Nephron progenitor cell (in vitro differentiated cells): ENCODE data around the gene KMT5B.

Source experiments
- DNase-seq: peaks from one replicate; pipeline ENCODE4 v3.0.0; 2021
- H3K27ac Mint-ChIP-seq: 2 replicates; pipeline ENCODE4 v1.8.0; 2021; ENCODE audit warnings: mild to moderate bottlenecking, moderate library complexity, mixed read lengths
- H3K27me3 Mint-ChIP-seq: 2 replicates; pipeline ENCODE4 v1.8.0; 2021; ENCODE audit warnings: mild to moderate bottlenecking, low read depth, mixed read lengths; ENCODE audit not compliant: poor library complexity
- H3K36me3 Mint-ChIP-seq: 2 replicates; pipeline ENCODE4 v1.8.0; 2021; ENCODE audit warnings: low read depth, mixed read lengths
- H3K4me1 Mint-ChIP-seq: 2 replicates; pipeline ENCODE4 v1.8.0; 2021; ENCODE audit warnings: mixed read lengths
- H3K4me3 Mint-ChIP-seq: 2 replicates; pipeline ENCODE4 v1.8.0; 2021; ENCODE audit warnings: mild to moderate bottlenecking, moderate library complexity, mixed read lengths
- H3K9me3 Mint-ChIP-seq: 2 replicates; pipeline ENCODE4 v1.8.0; 2021; ENCODE audit warnings: mild to moderate bottlenecking, moderate library complexity, mixed read lengths
- TF ChIP-seq, protein P1 (sequence below): fragments of 200-600 bp; sonication (generic); IDR thresholded peaks from 2 replicates; pipeline ENCODE4 v1.5.0; 2021; ENCODE audit warnings: antibody characterized with exemption

The KMT5B gene

DNA sequence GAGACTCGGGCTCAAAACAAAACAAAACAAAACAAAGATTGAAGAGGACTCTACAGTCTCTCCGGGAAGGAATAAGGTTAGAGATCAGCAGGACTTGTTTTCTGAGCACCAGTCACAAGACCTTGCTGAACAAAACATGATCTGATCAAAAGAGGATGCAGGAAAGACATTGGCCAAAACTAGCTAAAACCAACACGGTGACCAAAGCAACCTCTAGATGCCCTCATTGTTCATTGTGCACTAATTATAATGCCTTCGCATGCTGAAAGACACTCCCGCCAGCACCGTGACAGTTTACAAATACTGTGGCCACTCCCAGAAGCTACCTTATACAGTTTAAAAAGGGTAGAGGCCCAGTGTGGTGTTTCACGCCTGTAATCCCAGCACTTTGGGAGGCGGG is 76.2 kb downstream of the KMT5B start:
- Mint-ChIP-seq H3K27me3 (peaks cover 6% of the 10 kb centered on the region), H3K4me3 (no peak overlapping the region), H3K9me3 (peaks cover 50% of the 10 kb centered on the region), H3K4me1 (peaks cover 9% of the 10 kb centered on the region), H3K36me3 (peaks cover 23% of the 10 kb centered on the region), H3K27ac (no peak overlapping the region)
- TF ChIP-seq, protein P1, sequence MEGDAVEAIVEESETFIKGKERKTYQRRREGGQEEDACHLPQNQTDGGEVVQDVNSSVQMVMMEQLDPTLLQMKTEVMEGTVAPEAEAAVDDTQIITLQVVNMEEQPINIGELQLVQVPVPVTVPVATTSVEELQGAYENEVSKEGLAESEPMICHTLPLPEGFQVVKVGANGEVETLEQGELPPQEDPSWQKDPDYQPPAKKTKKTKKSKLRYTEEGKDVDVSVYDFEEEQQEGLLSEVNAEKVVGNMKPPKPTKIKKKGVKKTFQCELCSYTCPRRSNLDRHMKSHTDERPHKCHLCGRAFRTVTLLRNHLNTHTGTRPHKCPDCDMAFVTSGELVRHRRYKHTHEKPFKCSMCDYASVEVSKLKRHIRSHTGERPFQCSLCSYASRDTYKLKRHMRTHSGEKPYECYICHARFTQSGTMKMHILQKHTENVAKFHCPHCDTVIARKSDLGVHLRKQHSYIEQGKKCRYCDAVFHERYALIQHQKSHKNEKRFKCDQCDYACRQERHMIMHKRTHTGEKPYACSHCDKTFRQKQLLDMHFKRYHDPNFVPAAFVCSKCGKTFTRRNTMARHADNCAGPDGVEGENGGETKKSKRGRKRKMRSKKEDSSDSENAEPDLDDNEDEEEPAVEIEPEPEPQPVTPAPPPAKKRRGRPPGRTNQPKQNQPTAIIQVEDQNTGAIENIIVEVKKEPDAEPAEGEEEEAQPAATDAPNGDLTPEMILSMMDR = no peak
- no peak for DNase-seq

DNA sequence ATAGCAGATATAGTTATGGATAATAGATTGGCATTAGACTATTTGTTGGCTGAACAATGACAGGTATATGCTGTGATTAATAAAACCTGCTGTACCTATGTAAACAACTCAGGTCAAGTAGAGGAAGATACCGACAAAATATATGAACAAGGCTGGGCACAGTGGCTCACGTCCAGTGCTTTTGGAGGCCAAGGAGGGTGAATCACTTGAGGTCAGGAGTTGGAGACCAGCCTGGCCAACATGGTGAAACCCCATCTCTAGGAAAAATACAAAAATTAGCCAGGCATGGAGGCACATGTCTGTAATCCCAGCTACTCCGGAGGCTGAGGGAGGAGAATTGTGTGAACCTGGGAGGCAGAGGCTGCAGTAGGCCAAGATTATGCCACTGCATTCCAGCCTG is 77.9 kb downstream of the KMT5B start:
- H3K27ac Mint-ChIP-seq = no peak overlapping the region
- no peak overlapping the region for H3K4me3 Mint-ChIP-seq
- H3K27me3 Mint-ChIP-seq = peaks cover 10% of the 10 kb centered on the region
- no peak for DNase-seq
- peaks cover 67% of the 10 kb centered on the region for H3K9me3 Mint-ChIP-seq
- peaks cover 25% of the 10 kb centered on the region for H3K36me3 Mint-ChIP-seq
- TF ChIP-seq, protein P1 = no peak
- peaks cover 5% of the 10 kb centered on the region for H3K4me1 Mint-ChIP-seq

DNA sequence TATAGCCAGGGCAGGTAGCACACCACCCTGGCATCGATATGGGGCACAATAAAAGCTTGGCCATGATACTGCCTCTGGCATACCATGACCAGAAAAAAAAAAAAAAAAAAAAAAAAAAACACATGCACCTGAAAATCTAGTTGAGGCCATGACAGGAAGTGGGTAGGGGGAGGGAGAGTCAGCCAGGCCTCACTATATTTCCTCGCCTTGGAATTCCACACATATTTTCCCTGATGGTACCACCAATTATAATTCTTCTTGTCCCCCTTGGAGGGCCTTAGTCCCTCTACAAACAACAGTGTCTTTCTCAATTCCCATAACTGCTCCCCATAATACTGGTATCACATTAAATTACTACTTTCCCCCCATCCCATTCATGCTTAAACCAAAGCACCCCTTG is 79.3 kb downstream of the KMT5B start:
- TF ChIP-seq, protein P1 = no peak
- peaks cover 80% of the 10 kb centered on the region for H3K9me3 Mint-ChIP-seq
- H3K4me3 Mint-ChIP-seq = no peak overlapping the region
- peaks cover 18% of the 10 kb centered on the region for H3K27me3 Mint-ChIP-seq
- no peak overlapping the region for H3K27ac Mint-ChIP-seq
- no peak for DNase-seq
- H3K36me3 Mint-ChIP-seq = peaks cover 29% of the 10 kb centered on the region
- peaks cover 4% of the 10 kb centered on the region for H3K4me1 Mint-ChIP-seq

DNA sequence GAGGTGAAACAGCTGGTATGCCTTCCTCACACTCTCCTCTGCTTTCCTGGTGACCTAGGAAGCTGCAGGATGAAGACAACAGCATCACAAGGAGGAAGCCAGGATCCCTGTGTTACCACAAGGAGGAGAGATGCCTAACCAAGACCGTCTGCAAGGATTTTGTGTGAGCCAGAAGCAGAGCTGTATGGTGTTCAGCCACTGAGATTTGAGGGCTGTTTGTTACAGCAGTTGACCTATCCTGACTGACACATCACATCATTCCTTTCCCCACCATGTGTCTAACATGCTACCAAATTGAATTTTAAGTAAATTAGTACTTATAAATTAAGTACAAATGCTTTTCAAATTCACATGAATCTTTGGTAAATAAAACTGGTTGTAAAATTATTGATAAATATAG is 83.0 kb downstream of the KMT5B start:
- no peak for DNase-seq
- Mint-ChIP-seq H3K27me3 (peaks cover 20% of the 10 kb centered on the region), H3K36me3 (peaks cover 28% of the 10 kb centered on the region), H3K4me3 (peak overlapping the region; percentile 68), H3K4me1 (peaks cover 17% of the 10 kb centered on the region), H3K27ac (no peak overlapping the region), H3K9me3 (peaks cover 60% of the 10 kb centered on the region)
- TF ChIP-seq, protein P1 = no peak

DNA sequence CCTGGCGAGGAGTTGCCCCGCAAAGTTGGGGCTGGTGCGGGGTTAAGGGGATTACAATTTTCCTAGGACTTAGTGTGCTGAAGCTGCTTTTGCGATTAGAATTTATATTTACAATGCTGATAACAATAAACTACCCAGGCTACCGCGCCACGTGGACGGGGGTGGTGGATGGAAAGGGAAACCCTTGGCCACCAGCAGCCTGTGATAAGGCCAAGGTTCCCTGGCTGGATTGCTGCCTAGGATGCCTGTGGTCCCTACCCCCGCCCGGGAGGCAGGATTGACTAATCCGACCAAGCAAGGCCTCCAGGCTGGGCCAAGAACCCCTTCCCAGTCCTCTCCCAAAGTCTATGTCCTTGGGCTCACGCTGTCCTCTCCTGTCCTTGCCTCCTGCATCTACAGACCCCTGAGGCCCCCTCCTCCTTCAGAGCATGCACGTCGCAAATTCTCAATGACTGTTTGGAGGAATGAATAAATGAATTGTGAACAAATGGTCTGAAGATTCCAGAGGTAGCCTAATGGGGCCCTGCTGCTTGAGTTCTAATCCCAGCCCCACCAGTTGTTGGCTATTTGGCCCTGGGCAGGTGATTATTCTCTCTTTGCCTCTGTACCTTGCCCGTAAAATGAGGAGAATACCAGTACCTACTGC is 84.3 kb downstream of the KMT5B start:
- H3K4me1 Mint-ChIP-seq = peaks cover 17% of the 10 kb centered on the region
- H3K9me3 Mint-ChIP-seq = peaks cover 47% of the 10 kb centered on the region
- H3K27ac Mint-ChIP-seq = no peak overlapping the region
- peaks cover 17% of the 10 kb centered on the region for H3K36me3 Mint-ChIP-seq
- peaks cover 20% of the 10 kb centered on the region for H3K27me3 Mint-ChIP-seq
- TF ChIP-seq, protein P1 = no peak
- peak overlapping the region; percentile 68 for H3K4me3 Mint-ChIP-seq
- DNase-seq = no peak
